Measurements from ENCODE around the gene ACSL6. TPM values are rescaled to one million over a fixed set of nuclear protein-coding genes. Genes with fewer than 3 reads are reported as not detected.

Gene ACSL6, protein sequence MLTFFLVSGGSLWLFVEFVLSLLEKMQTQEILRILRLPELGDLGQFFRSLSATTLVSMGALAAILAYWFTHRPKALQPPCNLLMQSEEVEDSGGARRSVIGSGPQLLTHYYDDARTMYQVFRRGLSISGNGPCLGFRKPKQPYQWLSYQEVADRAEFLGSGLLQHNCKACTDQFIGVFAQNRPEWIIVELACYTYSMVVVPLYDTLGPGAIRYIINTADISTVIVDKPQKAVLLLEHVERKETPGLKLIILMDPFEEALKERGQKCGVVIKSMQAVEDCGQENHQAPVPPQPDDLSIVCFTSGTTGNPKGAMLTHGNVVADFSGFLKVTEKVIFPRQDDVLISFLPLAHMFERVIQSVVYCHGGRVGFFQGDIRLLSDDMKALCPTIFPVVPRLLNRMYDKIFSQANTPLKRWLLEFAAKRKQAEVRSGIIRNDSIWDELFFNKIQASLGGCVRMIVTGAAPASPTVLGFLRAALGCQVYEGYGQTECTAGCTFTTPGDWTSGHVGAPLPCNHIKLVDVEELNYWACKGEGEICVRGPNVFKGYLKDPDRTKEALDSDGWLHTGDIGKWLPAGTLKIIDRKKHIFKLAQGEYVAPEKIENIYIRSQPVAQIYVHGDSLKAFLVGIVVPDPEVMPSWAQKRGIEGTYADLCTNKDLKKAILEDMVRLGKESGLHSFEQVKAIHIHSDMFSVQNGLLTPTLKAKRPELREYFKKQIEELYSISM
- total RNA-seq, result 0.59 TPM
- long read RNA-seq, result 0 reads

DNA sequence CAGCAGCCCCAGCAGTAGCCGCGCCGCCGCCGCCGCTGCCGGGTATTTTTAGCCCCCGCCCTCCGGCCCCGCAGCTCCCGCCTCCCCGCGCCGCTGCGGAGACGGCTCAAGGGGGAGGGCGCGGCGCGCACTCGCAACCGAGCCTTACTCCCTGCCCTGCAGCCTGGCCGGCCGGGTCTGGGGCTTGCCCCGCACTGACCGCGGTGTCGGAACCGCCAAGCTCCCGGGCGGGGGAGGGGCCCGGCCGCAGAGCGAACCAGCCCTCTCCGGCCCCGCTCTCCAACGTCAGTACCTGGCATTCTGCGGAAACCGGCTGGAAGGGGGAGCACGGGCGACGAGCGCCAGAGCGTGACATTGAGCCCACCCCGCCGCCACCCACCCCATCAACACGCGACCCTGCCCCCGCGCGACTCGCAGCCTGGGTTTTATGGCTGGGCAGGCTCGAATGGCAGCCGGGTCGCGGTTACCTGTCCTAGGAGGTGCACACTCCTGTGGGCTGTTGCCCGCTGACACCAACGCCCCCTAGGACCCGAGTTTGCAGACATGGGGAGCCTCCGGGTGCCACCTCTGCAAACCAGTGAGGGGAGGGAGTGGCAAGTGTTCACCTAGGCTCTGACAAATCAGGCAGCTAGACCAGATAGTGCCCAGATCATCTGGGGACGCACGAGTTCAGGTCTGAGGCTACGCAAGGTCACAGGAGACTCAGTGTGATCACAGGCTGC, at the start of gene ACSL6:
ACSL6 (minus strand) TSS at position 37 of the 722 bp plus-strand sequence. CDS start 105 bp downstream, outside the sequence.
- DNase-seq (peak; percentile 61), ATAC-seq (peak; percentile 72)
- no peaks in the 10 kb centered on the region for H3K36me3 ChIP-seq
- peak within 1 kb of the TSS; percentile 60 for H3K4me3 ChIP-seq
- peaks cover 35% of the 10 kb centered on the region for H3K27me3 ChIP-seq (ENCODE audit: low read depth)
- H3K27ac ChIP-seq, result no peak within 1 kb of the TSS
- H3K4me1 ChIP-seq, result peaks cover 10% of the 10 kb centered on the region
- TF ChIP-seq, protein P1, sequence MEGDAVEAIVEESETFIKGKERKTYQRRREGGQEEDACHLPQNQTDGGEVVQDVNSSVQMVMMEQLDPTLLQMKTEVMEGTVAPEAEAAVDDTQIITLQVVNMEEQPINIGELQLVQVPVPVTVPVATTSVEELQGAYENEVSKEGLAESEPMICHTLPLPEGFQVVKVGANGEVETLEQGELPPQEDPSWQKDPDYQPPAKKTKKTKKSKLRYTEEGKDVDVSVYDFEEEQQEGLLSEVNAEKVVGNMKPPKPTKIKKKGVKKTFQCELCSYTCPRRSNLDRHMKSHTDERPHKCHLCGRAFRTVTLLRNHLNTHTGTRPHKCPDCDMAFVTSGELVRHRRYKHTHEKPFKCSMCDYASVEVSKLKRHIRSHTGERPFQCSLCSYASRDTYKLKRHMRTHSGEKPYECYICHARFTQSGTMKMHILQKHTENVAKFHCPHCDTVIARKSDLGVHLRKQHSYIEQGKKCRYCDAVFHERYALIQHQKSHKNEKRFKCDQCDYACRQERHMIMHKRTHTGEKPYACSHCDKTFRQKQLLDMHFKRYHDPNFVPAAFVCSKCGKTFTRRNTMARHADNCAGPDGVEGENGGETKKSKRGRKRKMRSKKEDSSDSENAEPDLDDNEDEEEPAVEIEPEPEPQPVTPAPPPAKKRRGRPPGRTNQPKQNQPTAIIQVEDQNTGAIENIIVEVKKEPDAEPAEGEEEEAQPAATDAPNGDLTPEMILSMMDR (IDR thresholded peaks at IDR 0.05), result no peak
- intact Hi-C loops (cut with DNase I), result no loop called here
- H3K9me3 ChIP-seq, result no peaks in the 10 kb centered on the region

DNA sequence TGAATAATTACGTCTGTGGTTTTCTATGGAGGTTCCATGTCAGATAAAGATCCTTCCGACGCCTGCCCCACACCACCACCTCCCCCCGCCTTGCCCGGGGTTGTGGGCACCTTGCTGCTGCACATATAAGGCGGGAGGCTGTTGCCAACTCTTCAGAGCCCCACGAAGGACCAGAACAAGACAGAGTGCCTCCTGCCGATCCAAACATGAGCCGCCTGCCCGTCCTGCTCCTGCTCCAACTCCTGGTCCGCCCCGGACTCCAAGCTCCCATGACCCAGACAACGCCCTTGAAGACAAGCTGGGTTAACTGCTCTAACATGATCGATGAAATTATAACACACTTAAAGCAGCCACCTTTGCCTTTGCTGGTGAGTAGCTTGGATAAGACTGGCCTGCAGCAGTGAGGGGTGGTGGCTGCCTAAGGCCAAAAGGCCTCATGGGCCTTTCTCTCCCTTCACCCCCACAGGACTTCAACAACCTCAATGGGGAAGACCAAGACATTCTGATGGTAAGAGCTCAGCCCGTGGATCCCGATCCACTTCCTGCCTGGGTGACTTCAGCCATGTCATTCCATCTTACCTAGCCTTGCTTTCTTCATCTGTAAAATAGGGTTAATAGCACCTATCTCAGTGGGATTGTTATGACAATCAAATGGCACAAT, 49.2 kb upstream of the ACSL6 start, which contains the start of gene IL3:
IL3 (plus strand) TSS at position 155 of the 661 bp plus-strand sequence; CDS start at position 207, 52 bp downstream.
- no peaks in the 10 kb centered on the region for H3K36me3 ChIP-seq

DNA sequence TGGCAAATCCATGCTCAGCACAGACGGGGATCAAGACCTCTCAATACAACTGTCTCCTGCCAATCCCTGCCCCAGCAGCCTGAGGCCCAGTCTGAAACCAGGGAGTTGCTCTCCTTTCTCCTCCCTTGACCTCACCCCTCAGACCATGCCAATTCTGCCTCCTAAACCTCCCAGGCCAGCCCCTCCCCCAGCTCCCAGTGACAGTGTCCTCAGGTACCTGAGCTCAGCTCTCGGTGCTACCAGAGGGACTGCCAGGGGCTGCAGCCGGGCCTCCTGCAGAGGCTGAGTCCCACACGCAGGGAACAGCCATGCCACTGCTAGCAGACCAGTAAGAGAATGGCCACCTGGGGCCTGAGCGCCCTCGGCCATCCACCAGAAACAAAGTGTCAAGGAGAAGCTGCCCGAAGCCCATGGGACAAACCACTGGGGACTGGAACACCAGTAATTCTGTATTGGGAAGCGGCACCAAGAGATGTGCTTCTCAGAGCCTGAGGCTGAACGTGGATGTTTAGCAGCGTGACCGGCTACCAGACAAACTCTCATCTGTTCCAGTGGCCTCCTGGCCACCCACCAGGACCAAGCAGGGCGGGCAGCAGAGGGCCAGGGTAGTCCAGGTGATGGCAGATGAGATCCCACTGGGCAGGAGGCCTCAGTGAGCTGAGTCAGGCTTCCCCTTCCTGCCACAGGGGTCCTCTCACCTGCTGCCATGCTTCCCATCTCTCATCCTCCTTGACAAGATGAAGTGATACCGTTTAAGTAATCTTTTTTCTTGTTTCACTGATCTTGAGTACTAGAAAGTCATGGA, 48.4 kb upstream of the ACSL6 start:
- no peak for ATAC-seq
- H3K4me1 ChIP-seq, result peaks cover 3% of the 10 kb centered on the region
- no peak overlapping the region for H3K4me3 ChIP-seq
- TF ChIP-seq, protein P1 (IDR thresholded peaks at IDR 0.05), result no peak
- no peak overlapping the region for H3K27ac ChIP-seq
- intact Hi-C loops (cut with DNase I), result no loop called here
- H3K9me3 ChIP-seq, result no peaks in the 10 kb centered on the region
- H3K27me3 ChIP-seq (ENCODE audit: low read depth), result no peaks in the 10 kb centered on the region
- no peaks in the 10 kb centered on the region for H3K36me3 ChIP-seq
- DNase-seq, result peak; percentile 39

More for the DNA sequence above, 49.2 kb upstream of the ACSL6 start, which contains the start of gene IL3:
- Histone ChIP-seq H3K4me1 (peaks cover 6% of the 10 kb centered on the region), H3K27me3 (ENCODE audit: low read depth) (no peaks in the 10 kb centered on the region), H3K27ac (no peak within 1 kb of the TSS), H3K4me3 (no peak within 1 kb of the TSS), H3K9me3 (no peaks in the 10 kb centered on the region)
- ATAC-seq (no peak), DNase-seq (no peak)
- intact Hi-C loops (cut with DNase I), result no loop called here
- TF ChIP-seq, protein P1 (IDR thresholded peaks at IDR 0.05), result no peak

DNA sequence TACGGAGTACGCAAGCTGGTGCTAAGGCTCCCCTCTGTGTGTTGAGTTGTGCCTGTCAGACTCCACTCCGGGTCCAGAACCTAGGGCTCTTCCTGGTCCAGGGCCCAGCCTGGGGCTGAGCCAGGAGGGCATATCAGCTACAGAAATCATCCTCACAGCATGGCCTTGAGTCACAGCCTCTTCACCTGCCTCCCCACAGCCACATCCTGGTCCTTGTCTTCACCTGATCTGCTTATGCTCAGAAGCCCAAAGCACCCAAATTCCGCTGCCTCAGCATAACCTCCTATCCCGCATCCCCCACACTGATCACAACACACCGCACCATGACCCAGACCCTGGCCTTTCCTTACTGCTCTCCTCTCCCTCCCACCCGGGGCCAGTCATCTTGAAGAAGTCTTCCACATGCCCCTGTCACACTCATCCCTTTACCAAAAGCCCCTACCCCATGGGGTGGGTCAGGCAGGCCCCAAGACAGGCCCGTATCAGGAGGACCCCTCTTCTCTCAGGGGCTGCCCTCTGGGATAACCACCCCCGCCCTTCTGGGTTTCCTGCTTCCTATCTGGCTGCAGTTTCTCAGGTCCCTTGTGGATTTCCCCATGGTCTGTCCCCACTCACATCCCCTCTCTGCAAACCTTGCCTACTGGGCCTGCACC, 47.7 kb upstream of the ACSL6 start:
- Histone ChIP-seq H3K4me1 (no peaks in the 10 kb centered on the region), H3K9me3 (no peaks in the 10 kb centered on the region), H3K27ac (no peak overlapping the region), H3K27me3 (ENCODE audit: low read depth) (no peaks in the 10 kb centered on the region), H3K4me3 (no peak overlapping the region), H3K36me3 (no peaks in the 10 kb centered on the region)
- TF ChIP-seq, protein P1 (IDR thresholded peaks at IDR 0.05), result no peak
- intact Hi-C loops (cut with DNase I), result no loop called here
- ATAC-seq, result no peak
- DNase-seq, result peak; percentile 36

All from lower lobe of right lung (tissue), 2 donors.